ENCODE measurements around the gene ARL5B. TPM values are rescaled to one million over a fixed set of nuclear protein-coding genes. Genes with fewer than 3 reads are reported as not detected.

Gene ARL5B
- total and polyA plus RNA-seq, 2 experiments from 2014 or later: 21.5 to 95.2 TPM

DNA sequence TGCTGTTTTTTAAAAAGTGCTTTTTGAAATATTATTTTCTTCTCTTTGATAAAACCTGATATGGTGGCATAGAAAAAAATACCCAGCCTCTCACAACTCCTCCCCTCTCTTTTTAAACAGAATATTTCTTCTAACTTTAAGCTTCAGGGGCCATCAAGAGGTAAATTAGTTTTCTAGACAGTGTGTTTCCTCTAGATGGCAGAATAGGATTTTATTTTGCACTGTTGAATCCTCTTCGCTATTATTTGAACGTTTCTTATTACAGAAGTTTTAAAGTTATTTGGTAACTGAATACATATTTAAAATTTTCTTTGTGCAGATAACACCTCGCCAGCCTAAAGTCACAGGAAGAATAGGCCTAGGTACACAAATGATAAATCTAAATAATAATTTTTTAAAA is 30.3 kb downstream of the ARL5B start:
- Histone ChIP-seq H3K4me1 (ENCODE audit: insufficient read depth) (no peaks in the 10 kb centered on the region), H3K9me3 (ENCODE audit: low read depth) (no peaks in the 10 kb centered on the region), H3K79me2 (no peaks in the 10 kb centered on the region), H3K36me3 (replicated peaks; ENCODE audit: insufficient read depth, low read depth) (no peaks in the 10 kb centered on the region), H3K4me3 (no peak overlapping the region), H3K4me2 (no peak overlapping the region), H3K27me3 (no peaks in the 10 kb centered on the region), H4K20me1 (ENCODE audit: insufficient read depth, poor library complexity, severe bottlenecking) (no peaks in the 10 kb centered on the region), H2AFZ (no peak overlapping the region), H3K27ac (no peak overlapping the region), H3K9me2 (replicated peaks; ENCODE audit: insufficient read depth) (no peaks in the 10 kb centered on the region)
- WGBS (ENCODE audit: low lambda C conversion rate, missing lambda C conversion rate): 22% methylated on average over 3 of the region's 3 CpGs
- DNase-seq (ENCODE audit: low spot score): peak; percentile 43
- no peak for TF ChIP-seq EZH2phosphoT487 (IDR thresholded peaks at IDR 0.05; ENCODE audit: low read depth, severe bottlenecking, unreplicated experiment)
- TF ChIP-seq CTCF (IDR thresholded peaks at IDR 0.05; ENCODE audit: poor library complexity): peak; percentile 85
- TF ChIP-seq EZH2 (IDR thresholded peaks at IDR 0.05; ENCODE audit: borderline replicate concordance): no peak

GRCh38 chr10:18690541-18690940 is 31.3 kb downstream of the ARL5B start:
- TF ChIP-seq EZH2 (IDR thresholded peaks at IDR 0.05; ENCODE audit: borderline replicate concordance) (no peak), EZH2phosphoT487 (IDR thresholded peaks at IDR 0.05; ENCODE audit: low read depth, severe bottlenecking, unreplicated experiment) (no peak), CTCF (IDR thresholded peaks at IDR 0.05; ENCODE audit: poor library complexity) (no peak)
- WGBS (ENCODE audit: low lambda C conversion rate, missing lambda C conversion rate): 91% methylated on average over 6 of the region's 6 CpGs
- H3K27ac ChIP-seq: no peak overlapping the region

DNA sequence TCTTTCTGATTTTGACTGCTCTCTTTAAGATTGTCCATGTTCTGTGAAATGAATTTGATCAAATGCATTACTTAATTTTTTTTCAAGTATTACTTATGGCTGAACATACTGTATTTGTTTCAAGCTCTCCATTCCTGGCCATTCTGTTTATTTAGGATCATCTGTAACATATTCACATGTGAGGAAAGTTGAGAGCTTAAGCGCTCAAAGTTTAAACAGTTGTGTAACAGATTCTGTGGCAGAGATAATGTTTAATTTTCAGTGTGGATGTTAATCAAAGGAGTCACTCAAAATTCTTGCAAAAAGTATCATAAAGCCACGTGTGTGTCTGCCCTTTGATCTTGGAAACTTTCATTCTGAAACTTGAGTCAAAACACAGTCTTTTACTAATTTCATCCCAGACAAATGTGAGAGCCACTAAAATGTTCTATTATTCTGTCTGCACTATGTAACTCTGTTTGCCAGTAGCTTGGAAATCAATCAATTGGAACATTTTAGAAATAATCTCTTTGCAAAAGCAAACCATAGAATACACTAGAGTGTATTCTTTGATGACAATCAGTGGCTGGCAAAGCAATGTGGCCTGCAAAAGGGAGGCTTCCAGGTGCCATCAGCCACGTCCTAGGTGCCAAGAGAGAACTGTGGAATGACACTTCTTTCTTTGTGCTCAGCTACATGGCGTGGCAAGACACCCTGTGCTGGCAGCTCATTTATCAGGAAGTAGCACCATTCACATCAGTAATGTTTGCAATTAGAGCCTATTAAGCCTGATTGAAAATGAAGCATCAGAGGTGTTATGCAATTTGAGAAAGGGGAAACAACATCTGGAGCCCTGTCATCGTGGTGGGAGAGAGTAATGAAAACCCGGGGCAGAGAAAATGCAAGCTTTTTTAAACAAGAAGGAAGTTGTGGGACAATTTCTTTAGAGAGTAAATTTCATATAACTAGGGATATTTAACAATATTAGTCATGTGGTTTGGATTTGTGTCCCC is 40.9 kb downstream of the ARL5B start:
- H3K36me3 ChIP-seq (replicated peaks; ENCODE audit: insufficient read depth, low read depth): no peaks in the 10 kb centered on the region
- peaks cover 8% of the 10 kb centered on the region for H3K4me1 ChIP-seq (ENCODE audit: insufficient read depth)
- no peaks in the 10 kb centered on the region for H3K9me3 ChIP-seq (ENCODE audit: low read depth)
- H3K27ac ChIP-seq: no peak overlapping the region
- H3K79me2 ChIP-seq: no peaks in the 10 kb centered on the region
- H3K9me2 ChIP-seq (replicated peaks; ENCODE audit: insufficient read depth): no peaks in the 10 kb centered on the region
- no peak overlapping the region for H3K4me3 ChIP-seq
- H4K20me1 ChIP-seq (ENCODE audit: insufficient read depth, poor library complexity, severe bottlenecking): no peaks in the 10 kb centered on the region
- no peak overlapping the region for H3K4me2 ChIP-seq
- TF ChIP-seq CTCF (IDR thresholded peaks at IDR 0.05; ENCODE audit: poor library complexity) (no peak), EZH2 (IDR thresholded peaks at IDR 0.05; ENCODE audit: borderline replicate concordance) (no peak), EZH2phosphoT487 (IDR thresholded peaks at IDR 0.05; ENCODE audit: low read depth, severe bottlenecking, unreplicated experiment) (no peak)
- no peaks in the 10 kb centered on the region for H3K27me3 ChIP-seq
- H2AFZ ChIP-seq: no peak overlapping the region
- no peak for DNase-seq (ENCODE audit: low spot score)
- WGBS (ENCODE audit: low lambda C conversion rate, missing lambda C conversion rate): 60% methylated on average over 6 of the region's 6 CpGs

More at GRCh38 chr10:18690541-18690940, 31.3 kb downstream of the ARL5B start:
- no peaks in the 10 kb centered on the region for H3K4me1 ChIP-seq (ENCODE audit: insufficient read depth)
- no peak overlapping the region for H3K4me2 ChIP-seq
- no peak overlapping the region for H2AFZ ChIP-seq
- H3K27me3 ChIP-seq: no peaks in the 10 kb centered on the region
- no peak overlapping the region for H3K4me3 ChIP-seq
- no peaks in the 10 kb centered on the region for H4K20me1 ChIP-seq (ENCODE audit: insufficient read depth, poor library complexity, severe bottlenecking)
- no peak for DNase-seq (ENCODE audit: low spot score)
- H3K79me2 ChIP-seq: no peaks in the 10 kb centered on the region
- no peaks in the 10 kb centered on the region for H3K36me3 ChIP-seq (replicated peaks; ENCODE audit: insufficient read depth, low read depth)
- H3K9me2 ChIP-seq (replicated peaks; ENCODE audit: insufficient read depth): no peaks in the 10 kb centered on the region
- H3K9me3 ChIP-seq (ENCODE audit: low read depth): no peaks in the 10 kb centered on the region
